Mammary epithelial cell (primary cell): ENCODE measurements around the gene PLA2G10.

Experiments
- EZH2 ChIP-seq: IDR thresholded peaks from 2 replicates; pipeline ENCODE4 v1.6.1; 2012; ENCODE audit warnings: low read length, inconsistent platforms, borderline replicate concordance
- TF ChIP-seq, protein P1 (sequence below), 2 donors: IDR thresholded peaks in 1 of 2; conservative IDR thresholded peaks in 1 of 2; 2 replicates each; pipeline ENCODE4 v1.5.1; 2011 to 2012; ENCODE audit warnings: inconsistent platforms in 2 of 2, low read length in 2 of 2, mild to moderate bottlenecking in 2 of 2, control low read depth in 1 of 2, low read depth in 1 of 2; ENCODE audit not compliant: insufficient read depth in 1 of 2; ENCODE audit errors: extremely low read depth in 1 of 2

DNA sequence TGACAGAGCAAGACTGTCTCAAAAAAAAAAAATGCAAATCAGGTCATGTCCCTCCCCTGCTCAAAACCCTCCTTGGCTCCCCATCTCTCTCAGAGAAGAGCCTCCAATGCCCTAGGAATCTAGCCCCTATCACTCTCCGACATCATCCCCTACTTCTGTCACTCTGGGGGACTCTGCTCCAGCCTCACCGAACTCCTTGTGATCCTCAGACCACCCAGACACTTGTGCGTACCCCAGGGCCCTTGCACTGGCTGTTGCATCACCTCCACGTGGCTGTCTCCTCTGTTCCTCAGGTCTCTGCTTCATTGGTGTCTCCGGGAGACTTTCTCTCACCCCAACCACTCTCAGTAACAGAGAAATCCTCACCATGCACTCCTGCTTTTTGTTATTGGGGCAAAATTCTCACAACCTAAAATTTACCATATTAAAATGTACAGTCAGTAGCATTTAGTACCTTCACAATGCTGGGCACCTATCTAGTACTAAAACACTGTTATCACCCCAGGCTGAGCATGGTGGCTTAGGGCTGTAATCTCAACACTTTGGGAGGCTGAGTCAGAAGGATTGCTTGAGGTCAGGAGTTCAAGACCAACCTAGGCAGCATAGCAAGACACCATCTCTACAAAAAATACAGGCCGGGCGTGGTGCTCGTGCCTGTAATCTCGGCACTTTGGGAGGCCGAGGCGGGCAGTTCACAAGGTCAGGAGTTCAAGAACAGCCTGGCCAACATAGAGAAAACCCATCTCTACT, 15.2 kb downstream of the PLA2G10 start:
- TF ChIP-seq, protein P1, sequence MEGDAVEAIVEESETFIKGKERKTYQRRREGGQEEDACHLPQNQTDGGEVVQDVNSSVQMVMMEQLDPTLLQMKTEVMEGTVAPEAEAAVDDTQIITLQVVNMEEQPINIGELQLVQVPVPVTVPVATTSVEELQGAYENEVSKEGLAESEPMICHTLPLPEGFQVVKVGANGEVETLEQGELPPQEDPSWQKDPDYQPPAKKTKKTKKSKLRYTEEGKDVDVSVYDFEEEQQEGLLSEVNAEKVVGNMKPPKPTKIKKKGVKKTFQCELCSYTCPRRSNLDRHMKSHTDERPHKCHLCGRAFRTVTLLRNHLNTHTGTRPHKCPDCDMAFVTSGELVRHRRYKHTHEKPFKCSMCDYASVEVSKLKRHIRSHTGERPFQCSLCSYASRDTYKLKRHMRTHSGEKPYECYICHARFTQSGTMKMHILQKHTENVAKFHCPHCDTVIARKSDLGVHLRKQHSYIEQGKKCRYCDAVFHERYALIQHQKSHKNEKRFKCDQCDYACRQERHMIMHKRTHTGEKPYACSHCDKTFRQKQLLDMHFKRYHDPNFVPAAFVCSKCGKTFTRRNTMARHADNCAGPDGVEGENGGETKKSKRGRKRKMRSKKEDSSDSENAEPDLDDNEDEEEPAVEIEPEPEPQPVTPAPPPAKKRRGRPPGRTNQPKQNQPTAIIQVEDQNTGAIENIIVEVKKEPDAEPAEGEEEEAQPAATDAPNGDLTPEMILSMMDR (conservative IDR thresholded peaks at IDR 0.05 in 1 of 2, IDR thresholded peaks at IDR 0.05 in 1 of 2; ENCODE audit: extremely low read depth in 1 of 2, insufficient read depth in 1 of 2, low read depth in 1 of 2, low read length in 2 of 2) = no peak
- no peak for TF ChIP-seq EZH2
